GM11168 (cell line): Measurements from ENCODE around the gene CTDP1.
"Not testable (repeated sequence)": the region's sequence is repeated elsewhere in the genome, so short reads cannot be mapped to it uniquely, and the experiment has no call there.

Experiments
- in situ Hi-C: fragments of 300-500 bp; cut with MboI; formaldehyde crosslinking; loops from one replicate; pipeline ENCODE4 v1.12.0; 2022; ENCODE audit warnings: low sequenced_read_pairs; ENCODE audit not compliant: unreplicated experiment

The CTDP1 gene

GRCh38 chr18:79718126-79718525, 38.5 kb downstream of the CTDP1 start:
- in situ Hi-C loops: no loop called here

DNA sequence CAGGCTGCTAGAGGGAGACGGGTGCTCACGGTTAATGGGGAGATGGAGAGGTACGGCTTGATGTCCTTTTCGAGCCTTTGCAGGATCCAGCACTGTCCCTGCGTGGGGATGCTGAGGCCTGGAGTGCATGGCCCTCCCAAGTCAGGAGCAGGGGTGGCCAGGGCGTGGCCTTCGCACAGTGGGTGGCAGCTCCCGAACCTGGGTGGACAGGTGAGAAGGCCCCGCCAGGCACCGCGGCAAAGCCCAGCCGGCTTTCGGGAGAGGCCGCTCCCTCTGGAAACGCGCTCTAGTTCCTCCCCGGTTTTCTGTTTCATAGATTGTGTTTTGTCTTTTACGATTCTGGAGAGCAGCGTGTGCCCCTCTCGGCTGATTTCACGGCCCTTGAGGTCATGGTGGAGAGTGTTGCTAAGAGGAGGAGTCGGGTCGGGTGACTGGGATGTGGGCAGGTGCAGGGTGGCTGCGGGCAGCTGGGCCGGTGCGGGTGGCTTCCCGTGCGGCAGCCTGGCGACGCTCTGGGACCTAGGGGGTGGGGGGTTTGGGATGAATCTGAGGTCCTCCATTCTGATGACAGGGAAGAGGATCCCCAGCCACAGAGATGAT, 39.4 kb downstream of the CTDP1 start:
- in situ Hi-C loops: no loop called here

DNA sequence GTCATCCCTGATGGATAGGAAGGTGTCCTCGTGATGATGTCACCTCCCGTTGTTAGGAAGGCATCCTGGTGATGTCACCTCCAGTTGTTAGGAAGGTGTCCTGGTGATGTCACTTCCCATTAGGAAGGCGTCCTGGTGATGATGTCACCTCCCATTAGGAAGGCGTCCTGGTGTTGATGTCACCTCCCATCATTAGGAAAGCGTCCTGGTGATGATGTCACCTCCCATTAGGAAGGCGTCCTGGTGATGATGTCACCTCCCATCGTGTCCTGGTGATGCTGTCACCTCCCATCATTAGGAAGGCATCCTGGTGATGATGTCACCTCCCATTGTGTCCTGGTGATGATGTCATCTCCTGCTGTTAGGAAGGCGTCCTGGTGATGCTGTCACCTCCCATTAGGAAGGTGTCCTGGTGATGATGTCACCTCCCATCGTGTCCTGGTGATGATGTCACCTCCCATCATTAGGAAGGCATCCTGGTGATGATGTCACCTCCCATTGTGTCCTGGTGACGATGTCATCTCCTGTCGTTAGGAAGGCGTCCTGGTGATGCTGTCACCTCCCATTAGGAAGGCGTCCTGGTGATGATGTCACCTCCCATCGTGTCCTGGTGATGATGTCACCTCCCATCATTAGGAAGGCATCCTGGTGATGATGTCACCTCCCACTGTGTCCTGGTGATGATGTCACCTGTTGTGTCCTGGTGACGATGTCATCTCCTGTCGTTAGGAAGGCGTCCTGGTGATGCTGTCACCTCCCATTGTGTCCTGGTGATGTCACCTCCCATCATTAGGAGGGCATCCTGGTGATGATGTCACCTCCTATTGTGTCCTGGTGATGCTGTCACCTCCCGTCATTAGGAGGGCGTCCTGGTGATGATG, 40.1 kb downstream of the CTDP1 start:
- in situ Hi-C loops: not testable (repeated sequence)

DNA sequence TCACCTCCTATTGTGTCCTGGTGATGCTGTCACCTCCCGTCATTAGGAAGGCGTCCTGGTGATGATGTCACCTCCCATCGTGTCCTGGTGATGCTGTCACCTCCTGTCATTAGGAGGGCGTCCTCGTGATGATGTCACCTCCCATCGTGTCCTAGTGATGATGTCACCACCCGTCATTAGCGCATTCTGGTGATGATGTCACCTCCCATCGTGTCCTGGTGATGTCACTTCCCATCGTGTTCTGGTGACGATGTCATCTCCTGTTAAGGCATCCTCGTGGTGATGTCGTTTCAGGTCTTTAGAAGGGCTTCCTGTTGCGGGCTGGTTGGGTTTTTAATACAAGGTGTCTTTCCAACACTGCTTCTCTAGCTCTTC, 40.7 kb downstream of the CTDP1 start:
- in situ Hi-C loops: no loop called here

- in situ Hi-C loops: no loop called here
These were observed 43.4 kb downstream of the CTDP1 start for GRCh38 chr18:79723036-79723435.

- in situ Hi-C loops: no loop called here
These were observed 44.0 kb downstream of the CTDP1 start for GRCh38 chr18:79723628-79724027.

GRCh38 chr18:79724299-79725080, 44.9 kb downstream of the CTDP1 start:
- in situ Hi-C loops: no loop called here

GRCh38 chr18:79725486-79725885, 45.9 kb downstream of the CTDP1 start:
- in situ Hi-C loops: no loop called here

DNA sequence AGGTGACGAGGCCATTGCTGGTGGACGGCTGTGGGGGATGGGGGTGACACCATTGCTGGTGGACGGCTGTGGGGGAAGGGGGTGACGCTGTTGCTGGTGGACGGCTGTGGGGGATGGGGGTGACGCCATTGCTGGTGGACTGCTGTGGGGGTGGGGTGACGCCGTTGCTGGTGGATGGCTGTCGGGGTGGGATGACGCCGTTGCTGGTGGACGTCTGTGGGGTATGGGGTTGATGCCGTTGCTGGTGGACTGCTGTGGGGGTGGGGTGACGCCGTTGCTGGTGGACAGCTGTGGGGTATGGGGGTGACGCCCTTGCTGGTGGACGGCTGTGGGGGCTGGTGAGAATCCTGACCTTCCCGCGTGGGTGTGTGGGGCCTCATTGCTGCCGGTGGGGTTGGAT, 47.1 kb downstream of the CTDP1 start:
- in situ Hi-C loops: no loop called here

GRCh38 chr18:79727211-79727610, 47.6 kb downstream of the CTDP1 start:
- in situ Hi-C loops: no loop called here

- in situ Hi-C loops: no loop called here
These were observed 49.5 kb downstream of the CTDP1 start for GRCh38 chr18:79728931-79729586.

DNA sequence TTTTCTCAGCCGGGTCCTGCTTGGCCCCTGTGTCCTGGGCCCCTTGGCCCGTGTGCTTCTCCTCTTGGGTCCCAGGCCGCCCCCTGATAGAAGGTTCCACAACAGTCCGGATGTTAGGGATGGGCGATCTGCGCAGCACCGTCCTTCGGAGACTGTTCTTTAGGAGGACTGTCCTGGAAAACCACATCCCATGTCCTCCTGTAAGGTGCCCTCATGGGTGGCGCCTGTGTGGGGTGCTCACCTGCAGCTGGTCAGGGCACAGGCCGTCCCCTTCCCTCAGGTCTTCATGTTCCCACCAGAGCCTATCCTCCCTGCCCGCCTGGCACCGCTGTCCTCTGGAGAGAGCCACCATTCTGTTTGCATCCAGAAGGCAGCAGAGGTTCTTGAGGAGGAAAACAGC, 50.0 kb downstream of the CTDP1 start:
- in situ Hi-C loops: no loop called here

GRCh38 chr18:79730804-79731203, 51.2 kb downstream of the CTDP1 start:
- in situ Hi-C loops: no loop called here

GRCh38 chr18:79731881-79732720, 52.5 kb downstream of the CTDP1 start:
- in situ Hi-C loops: not testable (repeated sequence)

DNA sequence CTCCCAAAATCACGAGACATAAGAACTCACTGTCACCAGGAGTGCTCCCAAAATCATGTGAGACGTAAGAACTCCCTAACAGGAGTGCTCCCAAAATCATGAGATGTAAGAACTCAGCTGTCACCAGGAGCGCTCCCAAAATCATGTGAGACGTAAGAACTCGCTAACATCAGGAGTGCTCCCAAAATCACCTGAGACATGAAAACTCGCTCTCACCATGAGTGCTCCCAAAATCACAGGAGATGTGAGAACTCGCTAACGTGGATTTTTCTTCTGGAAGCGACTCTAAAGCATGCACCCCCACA, 53.1 kb downstream of the CTDP1 start:
- in situ Hi-C loops: no loop called here

- in situ Hi-C loops: no loop called here
These were observed 53.6 kb downstream of the CTDP1 start for GRCh38 chr18:79733135-79733701.

GRCh38 chr18:79733986-79734770, 54.6 kb downstream of the CTDP1 start:
- in situ Hi-C loops: no loop called here

GRCh38 chr18:79735071-79735980, 55.7 kb downstream of the CTDP1 start:
- in situ Hi-C loops: no loop called here
